BLaER1 (cell line): ENCODE measurements around the gene UGT3A2.
"Not testable (repeated sequence)": the region's sequence is repeated elsewhere in the genome, so short reads cannot be mapped to it uniquely, and the experiment has no call there.

ENCODE experiments used
- H3K27ac ChIP-seq: shearing (Covaris generic); formaldehyde crosslinking; 2 replicates; pipeline ENCODE4 v1.8.1; 2022
- H3K27me3 ChIP-seq: shearing (Covaris generic); formaldehyde crosslinking; 2 replicates; pipeline ENCODE4 v1.8.1; 2022
- H3K36me3 ChIP-seq: shearing (Covaris generic); formaldehyde crosslinking; 2 replicates; pipeline ENCODE4 v1.8.1; 2022
- H3K4me1 ChIP-seq: shearing (Covaris generic); formaldehyde crosslinking; 2 replicates; pipeline ENCODE4 v1.8.1; 2022
- H3K4me2 ChIP-seq: shearing (Covaris generic); formaldehyde crosslinking; 2 replicates; pipeline ENCODE4 v1.8.1; 2022
- H3K4me3 ChIP-seq: shearing (Covaris generic); formaldehyde crosslinking; 2 replicates; pipeline ENCODE4 v1.8.1; 2022
- H3K9ac ChIP-seq: shearing (Covaris generic); formaldehyde crosslinking; 2 replicates; pipeline ENCODE4 v1.8.1; 2022
- H3K9me3 ChIP-seq: shearing (Covaris generic); formaldehyde crosslinking; 2 replicates; pipeline ENCODE4 v1.8.1; 2022
- H4K20me1 ChIP-seq: shearing (Covaris generic); formaldehyde crosslinking; 2 replicates; pipeline ENCODE4 v1.8.1; 2022
- Cebpa-rat ChIP-seq: shearing (Covaris generic); IDR thresholded peaks from 2 replicates; pipeline ENCODE4 v1.8.1; 2022

The UGT3A2 gene

DNA sequence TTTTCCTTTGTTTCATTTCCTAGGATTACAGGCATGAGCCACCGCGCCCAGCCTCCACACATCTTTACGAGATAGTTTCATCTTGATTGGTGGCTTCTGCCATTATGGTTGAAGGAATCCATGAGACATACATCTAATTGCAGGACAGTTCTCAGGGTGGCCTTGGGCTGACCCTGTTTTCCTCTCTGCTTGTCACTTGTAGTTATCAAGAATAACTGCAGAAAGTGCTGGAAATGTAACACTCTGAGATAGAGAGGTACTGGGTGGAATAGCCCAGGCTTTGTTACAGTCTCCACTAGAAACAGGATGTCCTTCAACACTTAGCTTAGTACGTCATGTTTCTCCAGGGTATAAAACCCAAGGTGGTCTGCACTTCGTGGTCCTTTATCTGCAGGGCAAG lies 10.7 kb downstream of the UGT3A2 start:
- Histone ChIP-seq H3K27me3 (no peaks in the 10 kb centered on the region), H3K4me2 (peak overlapping the region; percentile 89), H3K36me3 (peaks cover 31% of the 10 kb centered on the region), H3K4me1 (peaks cover 97% of the 10 kb centered on the region), H3K9ac (peak overlapping the region; percentile 40), H3K4me3 (no peak overlapping the region), H3K27ac (peak overlapping the region; percentile 87), H4K20me1 (no peaks in the 10 kb centered on the region), H3K9me3 (peaks cover 7% of the 10 kb centered on the region; the same call in 1 of the 2 replicates)
- no peak for TF ChIP-seq Cebpa-rat

DNA sequence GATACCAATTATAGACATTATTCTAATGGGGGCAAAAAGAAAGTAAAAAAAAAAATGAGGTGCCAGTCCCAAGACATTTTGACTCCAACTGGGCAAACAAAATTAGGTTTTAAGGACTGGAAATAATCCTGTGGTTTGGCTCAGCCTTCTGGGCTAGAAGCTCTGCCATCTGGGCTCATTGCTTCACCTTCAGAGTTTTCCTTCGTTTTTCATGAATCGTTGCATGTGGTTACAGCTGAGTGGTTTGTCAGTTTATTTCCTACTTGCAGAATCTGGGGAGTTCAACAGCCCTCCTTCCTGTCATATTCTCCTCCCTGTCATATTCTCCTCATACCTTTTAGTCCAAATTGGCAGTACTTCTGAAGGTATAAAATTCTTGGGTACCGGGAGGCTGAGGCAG lies 12.0 kb downstream of the UGT3A2 start:
- Histone ChIP-seq H3K27ac (peak overlapping the region; percentile 87), H3K4me3 (peak overlapping the region; percentile 27), H4K20me1 (no peaks in the 10 kb centered on the region), H3K4me1 (peaks cover 84% of the 10 kb centered on the region), H3K36me3 (peaks cover 45% of the 10 kb centered on the region), H3K27me3 (no peaks in the 10 kb centered on the region), H3K9me3 (peaks cover 16% of the 10 kb centered on the region; the same call in 1 of the 2 replicates), H3K9ac (peak overlapping the region; percentile 63), H3K4me2 (peak overlapping the region; percentile 89)
- TF ChIP-seq Cebpa-rat: peak; percentile 96

DNA sequence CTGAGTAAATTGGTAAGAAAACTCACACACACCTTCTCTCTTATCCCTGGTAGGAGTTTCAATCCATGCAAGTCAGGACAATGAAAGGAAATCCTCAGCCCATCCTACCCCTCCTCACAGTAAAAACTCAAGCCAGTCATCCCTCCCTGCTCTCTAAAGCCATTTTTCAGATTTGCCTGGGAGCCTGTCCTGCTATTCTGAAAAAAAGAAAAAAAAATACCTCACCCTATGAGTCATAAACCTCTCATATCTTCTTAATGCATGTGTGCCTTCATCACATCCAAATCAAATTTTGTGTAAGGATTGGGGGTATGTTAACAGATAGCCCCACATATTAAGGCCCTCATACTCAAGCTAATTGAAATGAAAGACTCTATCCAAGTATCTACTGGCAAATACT lies 14.1 kb downstream of the UGT3A2 start:
- Histone ChIP-seq H3K4me3 (no peak overlapping the region), H3K9ac (no peak overlapping the region), H3K36me3 (peaks cover 66% of the 10 kb centered on the region), H4K20me1 (no peaks in the 10 kb centered on the region), H3K27ac (peak overlapping the region; percentile 87), H3K27me3 (no peaks in the 10 kb centered on the region), H3K4me1 (peaks cover 63% of the 10 kb centered on the region), H3K9me3 (peaks cover 35% of the 10 kb centered on the region), H3K4me2 (peak overlapping the region; percentile 89)
- no peak for TF ChIP-seq Cebpa-rat

DNA sequence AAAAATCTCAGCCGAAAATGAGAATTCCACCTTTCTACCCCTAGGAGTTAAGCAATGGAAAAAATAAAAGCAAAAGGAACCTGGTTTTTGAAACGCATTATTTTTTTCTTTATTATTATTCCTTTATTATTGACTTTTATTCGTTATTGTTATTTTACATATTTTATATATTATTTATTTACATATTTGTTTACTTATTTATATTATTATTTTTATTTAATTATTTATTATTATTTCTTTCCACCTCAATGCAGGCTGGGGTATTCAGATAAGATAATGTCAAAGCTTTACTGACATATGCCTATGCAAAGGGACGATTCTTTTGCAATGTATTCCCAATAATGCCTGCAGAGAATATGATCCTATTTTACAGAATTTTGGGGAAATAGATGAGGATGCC lies 16.7 kb downstream of the UGT3A2 start:
- Histone ChIP-seq H3K4me3 (no peak overlapping the region), H3K4me1 (peaks cover 37% of the 10 kb centered on the region), H3K36me3 (peaks cover 92% of the 10 kb centered on the region), H3K9ac (no peak overlapping the region), H3K27ac (no peak overlapping the region), H4K20me1 (no peaks in the 10 kb centered on the region), H3K4me2 (no peak overlapping the region), H3K27me3 (no peaks in the 10 kb centered on the region), H3K9me3 (peaks cover 61% of the 10 kb centered on the region)
- no peak for TF ChIP-seq Cebpa-rat

DNA sequence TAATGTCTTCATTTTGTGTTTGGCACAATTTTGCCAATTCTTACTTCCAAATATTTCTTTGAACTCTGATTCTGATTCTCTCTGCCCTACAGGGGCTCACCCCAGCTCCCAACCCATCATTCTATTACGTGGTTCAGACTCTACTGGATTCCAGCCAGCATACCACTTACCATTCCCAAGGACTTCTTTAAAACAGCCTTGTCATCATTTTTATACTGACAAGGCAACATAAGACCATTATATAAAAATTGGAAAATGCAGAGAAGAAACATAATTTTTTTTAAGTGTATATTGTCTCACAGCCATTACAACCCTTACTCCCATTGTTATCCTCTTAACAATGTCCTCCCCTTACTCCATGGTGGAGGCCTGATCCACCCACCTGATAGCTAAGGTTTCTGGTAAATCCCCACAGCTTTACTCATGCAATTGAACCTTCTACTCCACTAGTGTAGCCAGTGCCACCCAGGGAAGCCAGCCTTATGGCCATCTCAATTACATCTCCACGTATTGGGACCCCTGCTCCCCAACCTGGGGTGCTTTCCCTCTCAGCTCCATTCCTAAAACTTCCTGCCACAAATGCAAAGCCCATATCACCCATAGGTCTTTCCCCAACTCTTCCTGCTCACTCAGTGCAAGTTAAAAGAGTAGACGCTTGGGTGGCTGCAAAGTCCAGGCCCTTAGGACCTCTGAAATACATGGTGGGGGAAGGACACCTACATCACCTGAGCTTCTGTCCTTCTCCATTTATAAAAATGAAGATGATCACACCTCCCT lies 19.1 kb downstream of the UGT3A2 start:
- no peaks in the 10 kb centered on the region for H3K27me3 ChIP-seq
- H3K4me2 ChIP-seq: no peak overlapping the region
- H3K36me3 ChIP-seq: peaks cover 94% of the 10 kb centered on the region

DNA sequence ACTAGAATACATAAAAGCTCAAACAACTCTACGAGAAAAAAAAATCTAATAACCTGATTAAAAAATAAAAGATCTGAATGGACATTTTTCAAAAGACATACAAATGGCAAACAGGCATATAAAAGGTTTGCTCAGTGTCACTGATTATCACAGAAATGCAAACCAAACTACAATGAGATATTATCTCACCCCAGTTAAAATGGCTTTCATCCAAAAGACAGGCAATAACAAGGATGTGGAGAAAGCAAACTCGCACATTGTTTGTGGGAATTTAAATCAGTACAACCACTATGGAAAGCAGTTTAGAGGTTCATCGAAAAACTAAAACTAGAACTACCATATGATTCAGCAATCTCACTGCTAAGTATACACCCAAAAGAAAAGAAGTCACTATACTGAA lies 20.8 kb downstream of the UGT3A2 start:
- H3K9ac ChIP-seq: no peak overlapping the region
- peaks cover 13% of the 10 kb centered on the region for H3K4me1 ChIP-seq
- H3K27ac ChIP-seq: no peak overlapping the region
- H3K27me3 ChIP-seq: no peaks in the 10 kb centered on the region
- peaks cover 62% of the 10 kb centered on the region for H3K9me3 ChIP-seq
- TF ChIP-seq Cebpa-rat: no peak
- H3K4me3 ChIP-seq: no peak overlapping the region
- H3K36me3 ChIP-seq: peaks cover 94% of the 10 kb centered on the region
- no peak overlapping the region for H3K4me2 ChIP-seq
- no peaks in the 10 kb centered on the region for H4K20me1 ChIP-seq

More for the DNA sequence above, 19.1 kb downstream of the UGT3A2 start:
- H3K9me3 ChIP-seq: peaks cover 70% of the 10 kb centered on the region
- H3K9ac ChIP-seq: no peak overlapping the region
- peaks cover 13% of the 10 kb centered on the region for H3K4me1 ChIP-seq
- H3K4me3 ChIP-seq: no peak overlapping the region
- no peak for TF ChIP-seq Cebpa-rat
- no peaks in the 10 kb centered on the region for H4K20me1 ChIP-seq
- H3K27ac ChIP-seq: no peak overlapping the region

DNA sequence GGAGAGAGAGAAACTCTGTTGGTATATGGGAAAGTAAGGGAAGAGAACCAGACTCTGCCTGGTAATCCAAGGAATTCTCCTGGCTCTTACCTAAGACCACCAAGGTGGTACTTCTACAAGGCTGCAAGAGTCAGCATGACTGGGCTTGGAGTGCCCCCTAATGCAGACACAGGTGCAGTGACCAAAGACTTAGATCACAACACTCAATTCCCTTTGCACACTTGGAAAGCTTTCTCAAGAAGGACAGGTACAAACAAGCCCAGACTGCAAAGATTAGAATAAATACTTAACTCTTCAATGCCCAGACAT lies 25.2 kb downstream of the UGT3A2 start:
- Histone ChIP-seq H3K27ac (peak overlapping the region; percentile 38; the same call in 1 of the 2 replicates), H3K4me1 (peaks cover 20% of the 10 kb centered on the region), H4K20me1 (no peaks in the 10 kb centered on the region), H3K36me3 (peaks cover 94% of the 10 kb centered on the region), H3K27me3 (no peaks in the 10 kb centered on the region), H3K4me2 (peak overlapping the region; percentile 48), H3K9ac (no peak overlapping the region), H3K9me3 (peaks cover 51% of the 10 kb centered on the region), H3K4me3 (no peak overlapping the region)
- no peak for TF ChIP-seq Cebpa-rat

DNA sequence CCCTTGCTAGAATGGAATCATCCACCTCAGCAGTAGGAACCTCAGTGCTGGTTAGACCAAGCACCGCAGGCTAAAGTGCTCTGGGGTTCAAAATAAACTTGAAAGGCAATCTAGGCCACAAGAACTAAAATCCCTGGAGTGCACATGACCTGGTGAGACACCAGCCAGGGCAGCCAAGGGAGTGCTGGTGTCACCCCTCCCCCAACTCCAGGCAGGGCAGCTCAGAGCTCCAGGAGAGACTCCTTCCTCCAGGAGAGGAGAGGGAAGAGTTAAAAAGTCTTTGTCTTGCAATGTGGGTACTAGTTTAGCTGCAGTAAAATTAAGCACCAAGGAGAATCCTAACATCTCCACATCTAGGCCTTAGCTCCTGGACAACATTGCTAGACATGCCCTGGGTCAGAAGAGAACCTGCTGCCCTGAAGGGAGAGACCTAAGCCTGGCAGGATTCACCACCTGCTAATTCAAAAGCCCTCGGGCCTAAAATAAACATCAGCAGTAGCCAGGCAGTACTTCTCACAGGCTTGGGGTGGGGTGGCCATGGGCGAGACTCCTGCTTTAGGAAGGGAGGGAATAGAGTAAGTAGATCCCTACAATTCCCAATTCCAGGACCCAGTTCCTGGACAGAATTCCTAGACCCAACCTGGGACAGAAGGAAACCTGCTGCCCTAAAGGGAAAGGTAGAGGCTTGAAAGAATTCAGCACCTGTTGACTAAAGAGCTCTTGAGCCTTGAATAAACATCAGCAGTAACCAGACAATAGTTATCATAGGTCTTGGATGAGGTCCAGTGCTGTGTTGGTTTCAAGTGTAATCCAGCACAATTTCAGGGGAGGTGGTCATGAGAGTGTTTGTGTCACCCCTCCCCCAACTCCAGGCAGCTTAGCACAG lies 25.8 kb downstream of the UGT3A2 start:
- Histone ChIP-seq H3K27ac (peak overlapping the region; percentile 38; the same call in 1 of the 2 replicates), H3K9me3 (peaks cover 45% of the 10 kb centered on the region), H4K20me1 (no peaks in the 10 kb centered on the region), H3K4me3 (no peak overlapping the region), H3K36me3 (peaks cover 94% of the 10 kb centered on the region), H3K4me2 (peak overlapping the region; percentile 48), H3K4me1 (peaks cover 20% of the 10 kb centered on the region), H3K27me3 (no peaks in the 10 kb centered on the region), H3K9ac (no peak overlapping the region; the same call in 1 of the 2 replicates)
- TF ChIP-seq Cebpa-rat: no peak

DNA sequence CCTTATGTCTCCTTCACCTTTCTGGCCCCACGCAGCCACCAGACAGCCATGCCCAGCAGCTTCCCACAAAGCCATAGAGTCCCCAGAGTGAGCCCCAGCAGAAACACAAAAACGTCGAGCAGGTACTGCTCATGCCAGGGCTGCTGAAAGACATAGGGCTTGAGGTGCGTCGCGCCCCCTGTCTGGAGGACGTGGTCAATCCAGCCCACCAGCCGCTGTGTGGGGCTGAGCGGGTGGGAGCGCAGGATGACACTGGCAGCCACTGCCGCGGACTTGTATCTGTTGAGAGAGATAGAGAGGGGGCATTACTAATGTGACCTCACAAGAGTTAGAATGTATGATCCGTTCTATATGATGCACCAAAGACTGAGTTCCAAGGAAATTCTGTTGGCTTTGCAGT lies 31.0 kb downstream of the UGT3A2 start:
- Histone ChIP-seq H3K27ac (0 out of 2 replicates have a peak overlapping the region, but pooled peaks have one; percentile 29), H3K9me3 (peaks cover 32% of the 10 kb centered on the region), H3K36me3 (peaks cover 92% of the 10 kb centered on the region)

DNA sequence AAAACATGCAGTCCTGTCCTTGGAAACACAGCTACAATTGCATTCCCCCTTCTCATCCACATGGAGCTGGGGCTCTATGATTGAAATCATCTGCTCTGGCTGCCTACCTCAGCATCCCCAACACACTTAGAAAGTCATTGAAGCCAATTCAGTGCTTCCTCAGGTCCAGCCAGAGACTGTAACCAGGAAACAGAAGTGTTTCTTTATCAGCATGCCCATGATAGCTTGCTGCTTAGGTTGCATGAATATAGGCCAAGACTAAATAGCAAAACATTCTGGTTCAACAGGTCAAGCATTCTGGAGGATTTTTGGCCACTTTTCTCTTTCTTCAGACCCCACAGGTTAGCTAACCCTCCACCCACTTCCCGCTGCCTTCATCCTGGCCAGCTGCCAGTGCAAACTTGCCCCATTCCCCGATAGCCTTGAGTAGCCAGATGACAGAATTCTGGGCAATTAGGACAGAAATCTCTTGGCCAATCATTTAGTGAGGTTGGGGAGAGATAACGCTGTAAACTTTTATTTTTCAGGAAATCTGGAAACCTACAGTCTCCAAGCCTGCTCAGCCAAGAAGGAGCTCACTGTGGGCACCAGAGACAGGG lies 32.0 kb downstream of the UGT3A2 start:
- peaks cover 28% of the 10 kb centered on the region for H3K9me3 ChIP-seq
- H3K4me1 ChIP-seq: peaks cover 61% of the 10 kb centered on the region
- peak overlapping the region; percentile 29; the same call in 1 of the 2 replicates for H3K27ac ChIP-seq
- H3K9ac ChIP-seq, H3K4me3 ChIP-seq, H4K20me1 ChIP-seq, H3K27me3 ChIP-seq: not testable (repeated sequence)
- H3K4me2 ChIP-seq: peak overlapping the region; percentile 82
- H3K36me3 ChIP-seq: peaks cover 82% of the 10 kb centered on the region

More for the DNA sequence above, 31.0 kb downstream of the UGT3A2 start:
- no peak overlapping the region for H3K9ac ChIP-seq
- no peak overlapping the region for H3K4me2 ChIP-seq
- no peaks in the 10 kb centered on the region for H3K27me3 ChIP-seq
- H3K4me1 ChIP-seq: peaks cover 57% of the 10 kb centered on the region
- TF ChIP-seq Cebpa-rat: no peak
- no peak overlapping the region for H3K4me3 ChIP-seq
- no peaks in the 10 kb centered on the region for H4K20me1 ChIP-seq
